Gastroesophageal sphincter (tissue), 3 donors: ENCODE data around the gene CFAP61.

ENCODE experiments used
- CTCF ChIP-seq, 4 experiments: fragments of 200-600 bp in 2 of 4; fragments of 450-650 bp in 2 of 4; sonication (generic) in 1 of 4; IDR thresholded peaks; one replicate each; pipeline ENCODE4 v1.5.1; 2017 to 2019; ENCODE audit warnings: antibody characterized with exemption in 4 of 4, mild to moderate bottlenecking in 2 of 4, moderate library complexity in 2 of 4
- POLR2AphosphoS5 ChIP-seq: sonication (generic); formaldehyde crosslinking; IDR thresholded peaks from one replicate; pipeline ENCODE4 v1.6.1; 2017; ENCODE audit warnings: antibody characterized with exemption

GRCh38 chr20:20297752-20298151 lies 245.4 kb downstream of the CFAP61 start:
- no peak for TF ChIP-seq CTCF (IDR thresholded peaks at IDR 0.05)
- TF ChIP-seq POLR2AphosphoS5: no peak
